Activated T-cell treated with anti-CD3 and anti-CD28 coated beads, Interleukin-2, amount 50 U/mL, for 4 hours (primary cell): ENCODE results near the gene EFR3B. TPM values are rescaled to one million over a fixed set of nuclear protein-coding genes. Genes with fewer than 3 reads are reported as not detected.

Experiments
- ATAC-seq, 2 donors: fragments of 200-7000 bp; cut with Tn5 transposase; one replicate each; pipeline ENCODE4 v1.10.0; 2021
- DNase-seq: peaks from one replicate; pipeline ENCODE4 v3.0.0-alpha.2; 2020
- H3K27me3 Mint-ChIP-seq: one replicate; pipeline ENCODE4 v1.8.0; 2021; ENCODE audit warnings: low read depth, mixed read lengths
- H3K36me3 Mint-ChIP-seq: one replicate; pipeline ENCODE4 v1.8.0; 2022; ENCODE audit warnings: mixed read lengths; ENCODE audit not compliant: insufficient read depth
- H3K4me1 Mint-ChIP-seq: one replicate; pipeline ENCODE4 v1.8.0; 2021; ENCODE audit warnings: low read depth, mixed read lengths
- H3K4me3 Mint-ChIP-seq: one replicate; pipeline ENCODE4 v1.8.0; 2021; ENCODE audit warnings: mild to moderate bottlenecking, moderate library complexity, mixed read lengths
- H3K9me3 Mint-ChIP-seq: one replicate; pipeline ENCODE4 v1.8.0; 2021; ENCODE audit warnings: mixed read lengths
- total RNA-seq, 3 donors: library from RNA; stranded (reverse); gene quantifications; one replicate each; pipeline ENCODE4 v1.2.1, GENCODE V29; 2021

EFR3B gene
- total RNA-seq, 3 donors from 2014 or later = 0.37 to 0.56 (median 0.54) TPM

DNA sequence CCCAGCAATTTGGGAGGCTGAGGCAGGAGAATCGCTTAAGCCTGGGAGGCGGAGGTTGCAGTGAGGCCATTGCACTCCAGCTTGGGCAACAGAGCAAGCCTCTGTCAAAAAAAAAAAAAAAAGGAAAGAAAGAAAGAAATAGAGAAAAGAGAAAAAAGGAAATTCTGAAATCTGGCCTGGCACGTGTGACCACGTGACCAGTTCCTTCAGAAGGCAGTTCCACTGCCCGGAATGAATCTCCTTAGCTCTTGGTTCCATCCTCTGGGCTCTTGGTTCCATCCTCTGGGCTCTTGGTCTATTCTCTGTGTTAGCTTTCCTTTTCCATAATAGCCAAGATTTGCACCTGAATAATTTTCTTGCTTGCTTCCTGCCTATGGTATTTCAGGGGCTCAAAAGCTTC, 131.8 kb downstream of the EFR3B start:
- peaks cover 43% of the 10 kb centered on the region for H3K27me3 Mint-ChIP-seq
- peaks cover 7% of the 10 kb centered on the region for H3K4me1 Mint-ChIP-seq

GRCh38 chr2:25174192-25174861, 132.5 kb downstream of the EFR3B start:
- Mint-ChIP-seq H3K4me1 (peaks cover 4% of the 10 kb centered on the region), H3K36me3 (no peaks in the 10 kb centered on the region), H3K4me3 (no peak overlapping the region), H3K27me3 (peaks cover 37% of the 10 kb centered on the region), H3K9me3 (no peaks in the 10 kb centered on the region)
- ATAC-seq (no peak), DNase-seq (no peak)

More for the DNA sequence above, 131.8 kb downstream of the EFR3B start:
- DNase-seq (no peak), ATAC-seq (no peak)
- Mint-ChIP-seq H3K9me3 (no peaks in the 10 kb centered on the region), H3K4me3 (no peak overlapping the region), H3K36me3 (no peaks in the 10 kb centered on the region)

GRCh38 chr2:25176138-25176537, 134.3 kb downstream of the EFR3B start:
- ATAC-seq (no peak), DNase-seq (no peak)
- H3K4me1 Mint-ChIP-seq = peaks cover 4% of the 10 kb centered on the region
- no peak overlapping the region for H3K4me3 Mint-ChIP-seq
- H3K36me3 Mint-ChIP-seq = no peaks in the 10 kb centered on the region
- H3K9me3 Mint-ChIP-seq = no peaks in the 10 kb centered on the region
- H3K27me3 Mint-ChIP-seq = peaks cover 21% of the 10 kb centered on the region

- no peak for DNase-seq
- H3K27me3 Mint-ChIP-seq = peaks cover 18% of the 10 kb centered on the region
- no peaks in the 10 kb centered on the region for H3K9me3 Mint-ChIP-seq
- H3K4me1 Mint-ChIP-seq = peaks cover 4% of the 10 kb centered on the region
- ATAC-seq = no peak
- H3K4me3 Mint-ChIP-seq = no peak overlapping the region
- H3K36me3 Mint-ChIP-seq = no peaks in the 10 kb centered on the region
These were observed 134.8 kb downstream of the EFR3B start for GRCh38 chr2:25176541-25177181.

DNA sequence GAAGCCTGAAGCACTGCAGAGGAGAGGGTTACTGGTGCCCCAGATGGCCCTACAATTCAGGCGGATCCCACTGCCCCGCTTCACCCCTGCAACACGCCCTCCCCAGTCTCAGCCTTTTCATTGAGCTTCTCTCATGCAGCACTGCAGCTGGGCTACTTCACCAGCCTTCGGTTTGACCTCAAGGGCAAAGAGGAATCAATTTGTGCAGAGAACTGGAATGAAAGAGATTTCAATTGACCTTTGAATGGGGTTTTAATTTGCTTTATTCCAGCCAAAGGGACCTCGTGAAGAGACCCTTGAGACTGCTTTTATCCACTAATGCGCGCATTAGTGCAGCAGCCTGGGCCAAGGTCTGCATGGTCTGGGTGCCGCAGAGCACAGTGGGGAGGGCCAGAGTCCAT, 135.3 kb downstream of the EFR3B start:
- H3K4me3 Mint-ChIP-seq = no peak overlapping the region
- H3K27me3 Mint-ChIP-seq = peaks cover 18% of the 10 kb centered on the region
- H3K9me3 Mint-ChIP-seq = no peaks in the 10 kb centered on the region
- H3K4me1 Mint-ChIP-seq = peaks cover 4% of the 10 kb centered on the region
- no peaks in the 10 kb centered on the region for H3K36me3 Mint-ChIP-seq
- ATAC-seq = no peak
- no peak for DNase-seq

GRCh38 chr2:25178976-25179375, 137.1 kb downstream of the EFR3B start:
- no peak overlapping the region for H3K4me3 Mint-ChIP-seq
- DNase-seq (no peak), ATAC-seq (no peak)
- no peaks in the 10 kb centered on the region for H3K4me1 Mint-ChIP-seq
- no peaks in the 10 kb centered on the region for H3K9me3 Mint-ChIP-seq
- H3K36me3 Mint-ChIP-seq = no peaks in the 10 kb centered on the region
- H3K27me3 Mint-ChIP-seq = peaks cover 10% of the 10 kb centered on the region

GRCh38 chr2:25184254-25184653, 142.4 kb downstream of the EFR3B start:
- no peak overlapping the region for H3K4me3 Mint-ChIP-seq
- no peak for DNase-seq
- no peaks in the 10 kb centered on the region for H3K36me3 Mint-ChIP-seq
- H3K4me1 Mint-ChIP-seq = no peaks in the 10 kb centered on the region
- no peaks in the 10 kb centered on the region for H3K9me3 Mint-ChIP-seq
- no peak for ATAC-seq
- H3K27me3 Mint-ChIP-seq = no peaks in the 10 kb centered on the region

GRCh38 chr2:25187729-25188350, 146.0 kb downstream of the EFR3B start:
- ATAC-seq (no peak), DNase-seq (no peak)
- H3K4me1 Mint-ChIP-seq = no peaks in the 10 kb centered on the region
- no peaks in the 10 kb centered on the region for H3K36me3 Mint-ChIP-seq
- no peaks in the 10 kb centered on the region for H3K9me3 Mint-ChIP-seq
- H3K4me3 Mint-ChIP-seq = no peak overlapping the region
- H3K27me3 Mint-ChIP-seq = no peaks in the 10 kb centered on the region

DNA sequence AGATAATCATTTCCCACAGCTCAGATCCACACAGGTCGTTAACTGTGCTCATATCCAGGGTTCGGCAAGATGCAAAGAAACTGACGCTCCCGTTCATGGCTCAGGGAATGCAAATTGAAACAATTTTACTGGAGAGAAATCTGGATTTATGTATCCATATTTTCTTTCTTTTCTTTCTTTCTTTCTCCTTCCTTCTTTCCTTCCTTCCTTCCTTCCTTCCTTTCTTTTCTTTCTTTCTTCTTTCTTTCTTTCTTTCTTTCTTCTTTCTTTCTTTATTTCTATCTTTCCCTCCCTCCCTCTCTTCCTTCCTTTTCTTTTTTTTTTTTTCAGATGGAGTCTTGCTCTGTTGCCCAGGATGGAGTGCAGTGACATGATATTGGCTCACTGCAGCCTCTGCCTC, 146.5 kb downstream of the EFR3B start:
- DNase-seq (no peak), ATAC-seq (no peak)
- Mint-ChIP-seq H3K36me3 (no peaks in the 10 kb centered on the region), H3K4me3 (no peak overlapping the region), H3K27me3 (no peaks in the 10 kb centered on the region), H3K4me1 (no peaks in the 10 kb centered on the region), H3K9me3 (no peaks in the 10 kb centered on the region)

DNA sequence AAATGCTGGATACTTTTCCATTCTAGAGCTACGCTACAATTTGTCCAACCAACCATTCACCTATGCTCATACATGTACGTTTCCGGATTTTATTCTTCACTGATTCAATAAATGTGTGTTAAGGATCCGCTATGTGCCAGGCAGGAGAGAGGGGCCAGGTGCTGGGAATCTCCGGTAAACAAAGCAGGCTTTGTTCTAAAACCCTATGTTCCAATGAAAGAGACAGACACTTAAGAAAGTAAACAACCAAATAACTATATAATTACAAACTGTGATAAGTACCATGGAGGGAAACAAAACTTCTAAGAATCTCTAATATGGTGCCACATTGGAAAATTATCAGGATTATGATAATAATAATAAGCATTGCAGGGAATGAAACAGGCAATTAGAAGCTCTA, 148.7 kb downstream of the EFR3B start:
- Mint-ChIP-seq H3K36me3 (no peaks in the 10 kb centered on the region), H3K9me3 (no peaks in the 10 kb centered on the region), H3K4me1 (no peaks in the 10 kb centered on the region), H3K4me3 (no peak overlapping the region), H3K27me3 (no peaks in the 10 kb centered on the region)
- ATAC-seq (no peak), DNase-seq (no peak)

GRCh38 chr2:25194576-25195122, 152.8 kb downstream of the EFR3B start:
- Mint-ChIP-seq H3K9me3 (no peaks in the 10 kb centered on the region), H3K36me3 (no peaks in the 10 kb centered on the region), H3K27me3 (no peaks in the 10 kb centered on the region)

DNA sequence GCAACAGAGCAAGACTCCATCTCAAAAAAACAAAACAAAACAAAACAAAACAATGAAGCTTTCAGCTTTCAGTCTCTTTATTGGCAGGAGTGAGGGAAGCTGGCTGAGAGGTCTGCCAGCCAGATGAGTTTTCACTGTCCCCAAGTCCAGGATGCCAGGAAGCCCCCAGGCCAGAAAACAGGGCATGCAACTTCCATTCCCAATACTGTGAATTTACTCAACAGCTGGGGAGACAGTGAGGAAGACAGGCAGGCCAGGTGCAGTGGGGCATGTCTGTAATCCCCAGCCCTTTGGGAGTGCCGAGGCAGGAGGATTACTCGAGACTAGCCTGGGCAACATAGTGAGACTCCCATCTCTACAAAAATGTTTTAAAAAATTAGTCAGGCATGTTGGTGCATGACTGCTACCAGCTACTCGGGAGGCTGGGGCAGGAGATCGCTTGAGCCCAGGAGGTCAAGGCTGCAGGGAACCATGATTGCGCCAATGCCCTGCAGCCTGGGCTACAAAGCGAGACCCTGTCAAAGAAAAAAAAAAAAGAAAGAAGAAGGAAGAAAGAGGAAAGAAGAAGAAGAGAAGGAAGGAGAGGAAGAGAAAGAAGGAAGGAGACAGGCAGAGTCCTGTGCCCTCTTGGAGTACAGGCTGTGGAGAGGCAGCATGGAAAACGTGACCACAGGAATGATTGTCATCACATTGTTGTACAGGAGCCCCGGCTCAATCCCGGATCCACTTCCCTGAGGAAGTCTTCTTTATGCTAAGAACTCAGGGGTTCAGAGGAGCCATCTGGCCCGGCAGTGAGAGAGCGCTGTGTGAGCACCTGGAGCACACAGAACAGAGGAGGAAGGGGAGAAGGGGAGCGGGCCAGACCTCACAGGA, 155.7 kb downstream of the EFR3B start:
- DNase-seq (no peak), ATAC-seq (no peak)
- H3K4me1 Mint-ChIP-seq = peaks cover 10% of the 10 kb centered on the region
- no peaks in the 10 kb centered on the region for H3K9me3 Mint-ChIP-seq
- no peaks in the 10 kb centered on the region for H3K36me3 Mint-ChIP-seq
- H3K4me3 Mint-ChIP-seq = no peak overlapping the region
- no peaks in the 10 kb centered on the region for H3K27me3 Mint-ChIP-seq

More at GRCh38 chr2:25194576-25195122, 152.8 kb downstream of the EFR3B start:
- H3K4me1 Mint-ChIP-seq = no peaks in the 10 kb centered on the region
- DNase-seq (no peak), ATAC-seq (no peak)
- no peak overlapping the region for H3K4me3 Mint-ChIP-seq

GRCh38 chr2:25198209-25198525, 156.3 kb downstream of the EFR3B start:
- H3K4me3 Mint-ChIP-seq = no peak overlapping the region
- no peaks in the 10 kb centered on the region for H3K9me3 Mint-ChIP-seq
- no peaks in the 10 kb centered on the region for H3K36me3 Mint-ChIP-seq
- no peaks in the 10 kb centered on the region for H3K27me3 Mint-ChIP-seq
- DNase-seq (no peak), ATAC-seq (no peak)
- peaks cover 10% of the 10 kb centered on the region for H3K4me1 Mint-ChIP-seq

- ATAC-seq = no peak
- Mint-ChIP-seq H3K9me3 (no peaks in the 10 kb centered on the region), H3K27me3 (no peaks in the 10 kb centered on the region), H3K4me3 (no peak overlapping the region), H3K4me1 (peaks cover 10% of the 10 kb centered on the region), H3K36me3 (no peaks in the 10 kb centered on the region)
- DNase-seq = no peak
These were observed 156.7 kb downstream of the EFR3B start for GRCh38 chr2:25198576-25198975.
